ENCODE measurements around the gene RBMS3. TPM values are rescaled to one million over a fixed set of nuclear protein-coding genes. Genes with fewer than 3 reads are reported as not detected.

The RBMS3 gene
- total and polyA plus RNA-seq, 2 of the 8 experiments (the other 6 are each of a cell fraction or from before 2014, with no cell fraction given), result 3.7 to 6.9 TPM

GRCh38 chr3:29241855-29242254, 39.0 kb upstream of the RBMS3 start:
- H2BK12ac ChIP-seq (ENCODE audit: low read depth, low read length), result no peak overlapping the region
- H3K4me3 ChIP-seq (ENCODE audit: extremely low read depth in 1 of 4, insufficient read depth in 2 of 4, low read depth in 3 of 4, low read length in 4 of 4), result no peak overlapping the region
- H3K27ac ChIP-seq (ENCODE audit: low read depth, low read length), result no peak overlapping the region
- H4K8ac ChIP-seq (ENCODE audit: extremely low read depth, insufficient read depth, low read length), result no peak overlapping the region
- POLR2A ChIA-PET (ENCODE audit: partially characterized antibody), result no interaction called here
- H3K36me3 ChIP-seq (ENCODE audit: control insufficient read depth in 2 of 4, insufficient read depth in 4 of 4, low read length in 3 of 4), result no peaks in the 10 kb centered on the region
- H3K4ac ChIP-seq (replicated peaks; ENCODE audit: insufficient read length, low read depth, low read length), result no peak overlapping the region
- DNase-seq (ENCODE audit: low read depth in 1 of 2, low spot score in 2 of 2), result no peak
- no peaks in the 10 kb centered on the region for H4K20me1 ChIP-seq (replicated peaks in 1 of 2; ENCODE audit: control insufficient read depth in 1 of 2, insufficient read depth in 2 of 2, low read length in 2 of 2)
- H2BK120ac ChIP-seq (replicated peaks; ENCODE audit: low read depth, low read length), result no peak overlapping the region
- H3K18ac ChIP-seq (ENCODE audit: extremely low read depth, low read length), result no peak overlapping the region
- H4K5ac ChIP-seq (ENCODE audit: insufficient read length, low read depth, low read length), result no peak overlapping the region
- CTCF ChIA-PET (ENCODE audit: partially characterized antibody), result interaction anchor here (0.6 kb wide), 1 partner anchor 512 kb away, joined by 6 read pairs; no protein-coding TSS in a partner anchor
- peaks cover 0 to 8% (median 1%) of the 10 kb centered on the region in 4 experiments; a peak in 1 of 7 replicates for H3K4me1 ChIP-seq (replicated peaks in 1 of 4; ENCODE audit: control insufficient read depth in 3 of 4, insufficient read depth in 4 of 4, low read length in 3 of 4)
- no peak overlapping the region for H3K56ac ChIP-seq (replicated peaks; ENCODE audit: insufficient read length, low read depth, low read length)
- H3K79me1 ChIP-seq (ENCODE audit: low read depth, low read length), result no peaks in the 10 kb centered on the region
- no peak overlapping the region for H3K14ac ChIP-seq (ENCODE audit: insufficient read length)
- H3K27me3 ChIP-seq (replicated peaks in 1 of 4; ENCODE audit: control insufficient read depth in 3 of 4, extremely low read depth in 1 of 4, insufficient read depth in 3 of 4, low read length in 3 of 4), result no peaks in the 10 kb centered on the region
- H4K91ac ChIP-seq (replicated peaks; ENCODE audit: insufficient read length, low read length), result no peak overlapping the region
- no peak overlapping the region for H2BK20ac ChIP-seq (ENCODE audit: low read length)
- H2AK5ac ChIP-seq (ENCODE audit: low read depth, low read length), result no peak overlapping the region
- no peaks in the 10 kb centered on the region for H3K79me2 ChIP-seq (ENCODE audit: control insufficient read depth in 1 of 2, insufficient read depth in 2 of 2, low read length in 2 of 2)
- H3K23ac ChIP-seq (ENCODE audit: insufficient read length), result no peak overlapping the region
- H2BK5ac ChIP-seq (ENCODE audit: low read depth, low read length), result no peak overlapping the region
- no peak overlapping the region for H3K4me2 ChIP-seq (ENCODE audit: insufficient read depth in 1 of 2, low read depth in 2 of 2, low read length in 2 of 2)
- no peaks in the 10 kb centered on the region for H3K23me2 ChIP-seq (ENCODE audit: low read depth, low read length)
- H3K9me3 ChIP-seq (ENCODE audit: insufficient read depth in 2 of 2, low read depth in 1 of 2, low read length in 1 of 2), result no peaks in the 10 kb centered on the region
- no peak overlapping the region for H2AFZ ChIP-seq (ENCODE audit: low read length)
- H3K9ac ChIP-seq (replicated peaks in 1 of 4; ENCODE audit: extremely low read depth in 1 of 4, low read depth in 3 of 4, low read length in 3 of 4), result no peak overlapping the region
- H2BK15ac ChIP-seq (ENCODE audit: low read length), result no peak overlapping the region
- no peak for FAIRE-seq
- TF ChIP-seq SP1 (IDR thresholded peaks at IDR 0.05; ENCODE audit: low read depth, low read length), result no peak
- no peak for TF ChIP-seq POLR2AphosphoS5 (IDR thresholded peaks at IDR 0.05; ENCODE audit: low read depth, low read length)
- no peak for TF ChIP-seq SIN3A (conservative IDR thresholded peaks at IDR 0.05 in 1 of 2, IDR thresholded peaks at IDR 0.05 in 1 of 2; ENCODE audit: low read depth in 1 of 2, low read length in 2 of 2)
- no peak for TF ChIP-seq ATF3 (IDR thresholded peaks at IDR 0.05; ENCODE audit: insufficient read depth, low read depth, low read length)
- TF ChIP-seq USF2 (IDR thresholded peaks at IDR 0.05; ENCODE audit: low read length), result no peak
- TF ChIP-seq HDAC6 (IDR thresholded peaks at IDR 0.05; ENCODE audit: low read depth, low read length), result no peak
- TF ChIP-seq CHD1 (IDR thresholded peaks at IDR 0.05; ENCODE audit: low read depth, low read length), result no peak
- TF ChIP-seq CBX5 (IDR thresholded peaks at IDR 0.05; ENCODE audit: low read depth, low read length), result no peak
- TF ChIP-seq TAF7 (optimal IDR thresholded peaks at IDR 0.05; ENCODE audit: borderline replicate concordance, low read depth, low read length), result no peak
- no peak for TF ChIP-seq BRCA1 (IDR thresholded peaks at IDR 0.05; ENCODE audit: low read depth, low read length)
- TF ChIP-seq CTBP2 (IDR thresholded peaks at IDR 0.05; ENCODE audit: borderline replicate concordance, insufficient read depth, insufficient read length, low read length), result no peak
